ENCODE measurements around the gene SIGLEC7.

SIGLEC7 gene

GRCh38 chr19:51168564-51169282 is 26.6 kb downstream of the SIGLEC7 start:
- no peak for DNase-seq (ENCODE audit: low read depth in 2 of 2)

DNA sequence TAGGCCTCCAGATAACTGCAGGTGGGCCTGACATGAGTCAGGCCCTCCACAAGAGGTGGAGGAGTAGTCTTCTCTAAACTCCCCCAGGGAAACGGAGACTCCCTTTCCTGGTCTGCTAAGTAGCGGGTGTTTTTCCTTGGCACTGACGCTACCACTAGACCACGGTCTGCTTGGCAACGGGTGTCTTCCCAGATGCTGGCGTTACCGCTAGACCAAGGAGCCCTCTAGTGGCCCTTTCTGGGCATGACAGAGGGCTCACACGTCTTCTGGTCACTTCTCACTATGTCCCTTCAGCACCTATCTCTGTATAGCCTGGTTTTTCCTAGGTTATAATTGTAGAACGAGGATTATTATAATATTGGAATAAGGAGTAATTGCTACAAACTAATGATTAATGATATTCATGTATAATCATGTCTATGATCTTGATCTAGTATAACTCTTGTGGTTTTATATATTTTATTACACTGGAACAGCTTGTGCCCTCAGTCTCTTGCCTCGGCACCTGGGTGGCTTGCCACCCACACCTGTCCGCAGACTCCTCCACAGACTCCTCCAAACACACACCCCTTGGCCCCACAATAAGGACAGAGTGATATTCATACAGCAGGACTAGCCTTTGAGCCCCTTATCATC is 27.3 kb downstream of the SIGLEC7 start:
- peak; percentile 29 to 62 for DNase-seq (ENCODE audit: low read depth in 2 of 2)

DNA sequence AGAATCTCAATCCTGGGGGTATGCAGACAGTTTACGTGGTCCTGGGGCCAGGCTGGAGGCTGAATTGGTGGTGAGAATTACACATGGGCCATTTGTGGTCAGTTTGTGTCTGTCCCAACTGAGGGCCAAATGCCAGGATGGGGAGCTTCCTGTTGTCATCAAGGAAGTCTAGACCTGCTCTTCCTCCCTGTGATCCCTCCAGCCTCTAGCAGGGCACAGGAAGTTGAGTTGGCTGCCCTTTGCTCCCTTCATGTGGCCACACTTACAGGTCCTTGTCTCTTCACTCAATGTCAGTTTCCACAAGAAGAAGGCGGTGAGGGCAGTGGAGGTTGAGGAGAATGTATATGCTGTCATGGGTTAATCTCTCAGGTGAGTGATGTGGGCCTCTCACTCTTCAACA is 30.1 kb downstream of the SIGLEC7 start:
- DNase-seq (ENCODE audit: low read depth in 2 of 2), result no peak

DNA sequence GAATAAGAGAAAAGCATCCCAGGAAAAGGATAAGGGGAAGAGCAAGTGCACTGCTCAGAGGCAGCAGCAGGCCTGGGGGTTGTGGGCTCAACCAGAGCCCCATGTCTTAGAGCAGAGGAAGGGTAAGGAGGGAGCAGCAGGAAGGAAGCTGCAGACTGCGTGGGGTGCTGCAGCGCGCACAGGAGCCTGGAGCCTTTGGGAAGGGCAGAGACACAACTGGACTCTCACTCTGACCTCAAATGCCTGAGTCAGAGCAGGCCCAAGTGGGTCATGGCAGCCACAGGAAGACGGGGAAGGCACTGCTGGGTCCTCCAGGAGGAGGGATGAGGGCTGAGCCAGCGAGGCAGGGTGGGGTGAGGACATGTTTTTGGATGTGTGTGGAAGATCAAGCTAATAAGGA is 31.6 kb downstream of the SIGLEC7 start:
- no peak for DNase-seq (ENCODE audit: low read depth in 2 of 2)

DNA sequence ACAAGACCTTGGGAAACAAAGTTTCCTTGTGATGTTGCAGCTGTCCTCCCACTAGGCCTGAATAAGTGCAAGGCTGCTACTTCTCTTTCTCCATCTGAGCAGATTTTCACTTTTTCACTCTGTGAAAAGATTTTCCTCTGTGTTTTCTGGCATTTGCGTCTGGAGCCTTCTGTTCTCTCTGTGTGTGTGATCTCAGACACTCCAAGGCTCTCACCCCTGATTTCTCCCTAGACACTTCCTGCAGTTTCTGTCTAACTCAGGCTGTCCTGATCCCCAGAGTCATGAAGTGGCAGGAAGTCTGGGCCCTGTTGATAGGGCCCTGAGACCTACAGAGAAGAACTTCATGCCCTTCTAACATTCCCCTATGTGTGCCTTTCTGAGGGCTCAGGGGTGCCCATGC is 37.2 kb downstream of the SIGLEC7 start:
- DNase-seq (ENCODE audit: low read depth in 2 of 2), result no peak

- no peak for DNase-seq (ENCODE audit: low read depth in 2 of 2)
Measured at GRCh38 chr19:51181377-51181912, 39.3 kb downstream of the SIGLEC7 start.

GRCh38 chr19:51181913-51182419 is 39.9 kb downstream of the SIGLEC7 start:
- no peak for DNase-seq (ENCODE audit: low read depth in 2 of 2)

GRCh38 chr19:51183629-51184028 is 41.5 kb downstream of the SIGLEC7 start:
- no peak for DNase-seq (ENCODE audit: low read depth in 2 of 2)

- DNase-seq (ENCODE audit: low read depth in 2 of 2), result no peak
Measured at GRCh38 chr19:51185069-51185867, 43.2 kb downstream of the SIGLEC7 start.

DNA sequence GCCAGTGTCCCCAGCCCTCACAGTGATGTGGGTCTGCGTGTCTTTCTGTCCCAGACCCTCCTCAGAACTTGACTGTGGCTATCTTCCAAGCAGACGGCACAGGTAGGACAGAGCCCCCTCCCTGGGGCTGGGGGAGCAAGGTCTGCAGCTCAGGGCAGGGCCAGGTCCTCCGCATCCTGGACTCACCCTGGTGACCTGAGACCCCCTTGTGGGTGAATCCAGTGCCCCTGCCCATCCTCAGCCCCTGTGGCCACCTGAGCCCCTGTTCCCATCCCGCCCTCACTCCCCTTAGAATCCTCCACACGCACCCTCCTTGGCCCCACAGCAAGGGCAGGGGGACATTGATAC is 43.7 kb downstream of the SIGLEC7 start:
- DNase-seq (ENCODE audit: low read depth in 2 of 2), result no peak

- no peak for DNase-seq (ENCODE audit: low read depth in 2 of 2)
Measured at GRCh38 chr19:51186323-51186722, 44.2 kb downstream of the SIGLEC7 start.

GRCh38 chr19:51187395-51188226 is 45.5 kb downstream of the SIGLEC7 start:
- no peak for DNase-seq (ENCODE audit: low read depth in 2 of 2)

DNA sequence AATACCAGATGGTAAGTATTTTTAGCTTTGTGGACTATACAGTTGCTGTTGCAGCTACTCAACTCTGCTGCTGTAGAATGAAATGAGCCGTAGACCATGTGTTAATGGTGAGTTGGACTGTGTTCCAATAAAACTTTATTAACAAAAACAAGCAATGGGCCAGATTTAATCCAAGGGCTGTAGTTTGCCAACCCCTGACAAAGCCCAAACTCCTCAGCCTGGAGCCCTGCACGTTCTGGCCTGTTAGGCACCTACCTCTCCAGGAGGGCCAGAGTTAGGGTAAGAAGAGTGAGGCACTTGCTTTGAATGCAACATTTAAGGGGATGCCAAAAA is 46.1 kb downstream of the SIGLEC7 start:
- DNase-seq (ENCODE audit: low read depth in 2 of 2), result no peak

DNA sequence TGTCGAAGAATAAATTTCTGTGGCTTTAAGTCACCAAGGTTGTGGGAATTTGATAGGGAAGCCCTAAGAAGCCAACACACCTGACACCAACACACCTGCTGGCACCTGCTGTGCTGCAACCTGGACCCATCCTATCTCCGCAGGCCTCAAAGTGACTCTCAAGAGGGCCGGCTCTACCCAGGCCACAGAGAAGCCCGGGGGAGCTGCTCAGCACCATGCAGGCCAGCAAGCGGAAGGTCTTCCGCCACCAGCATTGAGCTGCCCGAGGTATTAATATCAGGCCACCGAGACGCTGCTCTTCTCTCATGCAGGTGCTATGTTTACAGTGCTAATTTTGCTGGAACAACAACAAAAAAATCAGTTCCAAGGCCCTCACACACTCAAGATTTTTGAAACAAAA is 50.6 kb downstream of the SIGLEC7 start:
- DNase-seq (ENCODE audit: low read depth in 2 of 2), result no peak

- DNase-seq (ENCODE audit: low read depth in 2 of 2), result no peak
Measured at GRCh38 chr19:51194527-51195315, 52.6 kb downstream of the SIGLEC7 start.

GRCh38 chr19:51195316-51195586 is 53.1 kb downstream of the SIGLEC7 start:
- no peak for DNase-seq (ENCODE audit: low read depth in 2 of 2)

DNA sequence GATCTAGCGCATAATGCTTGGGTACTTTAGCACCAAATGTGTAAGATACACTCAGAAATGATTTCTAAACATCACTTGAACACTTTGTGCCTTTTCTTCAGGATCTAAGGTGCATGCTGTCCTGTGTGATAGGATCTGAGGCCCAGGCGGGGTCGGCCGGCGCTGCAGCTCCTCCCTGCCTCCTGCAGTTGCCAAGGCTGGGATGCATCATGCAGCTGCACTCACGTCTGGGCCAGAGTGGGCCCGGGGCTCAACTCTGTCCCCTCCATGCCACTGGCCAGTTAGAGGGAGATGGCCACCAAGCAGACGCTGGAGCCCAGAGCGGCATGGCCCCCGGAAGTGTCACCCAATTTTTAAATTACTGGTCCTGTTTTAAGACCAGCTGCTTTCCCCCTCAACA is 53.5 kb downstream of the SIGLEC7 start:
- DNase-seq (ENCODE audit: low read depth in 2 of 2), result no peak

DNA sequence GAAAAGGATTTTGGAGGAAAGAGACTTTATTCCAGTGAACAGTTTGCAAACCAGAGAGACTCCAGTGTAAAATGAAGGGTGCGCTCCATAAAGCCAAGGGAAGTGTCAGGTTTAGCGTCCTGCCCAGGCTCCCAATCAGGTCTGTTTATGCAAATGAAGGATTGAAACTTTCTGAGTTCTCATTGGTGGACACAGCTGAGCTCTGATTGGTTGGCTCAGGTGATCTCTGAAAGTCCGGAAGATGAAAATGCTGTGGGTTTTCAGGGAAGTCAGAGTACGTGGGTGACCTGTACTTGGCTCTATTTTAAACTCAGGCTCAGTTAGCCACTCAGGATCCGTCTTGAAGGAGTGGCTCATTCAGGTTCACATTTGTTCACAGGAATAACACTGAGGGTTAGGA is 54.1 kb downstream of the SIGLEC7 start:
- no peak for DNase-seq (ENCODE audit: low read depth in 2 of 2)

- no peak for DNase-seq (ENCODE audit: low read depth in 2 of 2)
Measured at GRCh38 chr19:51198641-51199040, 56.5 kb downstream of the SIGLEC7 start.

DNA sequence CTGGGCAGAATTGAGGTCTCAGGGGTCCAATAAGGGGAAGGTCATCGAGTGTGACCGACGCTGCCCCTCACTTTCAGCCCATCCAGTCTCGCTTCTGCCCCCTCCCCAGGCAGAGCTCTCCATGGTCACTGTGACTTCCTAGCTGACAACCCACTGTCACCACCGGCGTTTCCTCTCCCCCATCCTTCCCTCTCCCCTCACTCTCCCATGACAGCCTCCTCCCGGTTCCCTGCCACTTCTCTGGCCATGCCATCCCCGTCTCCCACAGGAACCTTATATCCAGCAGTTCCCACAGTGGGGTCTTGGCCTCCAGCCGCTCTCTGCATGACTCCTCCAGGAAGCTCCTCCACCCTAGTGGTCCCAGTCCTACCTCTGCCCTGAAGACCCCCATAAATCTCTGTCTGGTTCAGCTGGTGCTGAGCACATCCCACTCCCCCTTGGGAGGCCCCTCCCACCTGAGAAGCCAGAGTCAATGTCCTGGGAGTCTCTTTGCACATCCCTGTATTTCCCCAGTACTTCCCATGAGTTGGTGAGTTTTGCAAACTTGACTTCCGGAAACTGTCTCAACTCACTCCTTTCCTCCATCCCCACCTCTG is 58.1 kb downstream of the SIGLEC7 start:
- no peak for DNase-seq (ENCODE audit: low read depth in 2 of 2)

- no peak for DNase-seq (ENCODE audit: low read depth in 2 of 2)
Measured at GRCh38 chr19:51201712-51202111, 59.6 kb downstream of the SIGLEC7 start.
